Neural crest cell (in vitro differentiated cells): ENCODE results near the gene CXCL3. TPM values are rescaled to one million over a fixed set of nuclear protein-coding genes. Genes with fewer than 3 reads are reported as not detected.

Source experiments
- DNase-seq: peaks from one replicate; pipeline ENCODE4 v3.0.0; 2021; ENCODE audit warnings: low read depth, mixed read lengths, low spot score
- H3K27ac Mint-ChIP-seq: one replicate; pipeline ENCODE4 v1.8.0; 2021; ENCODE audit warnings: mild to moderate bottlenecking, mixed read lengths; ENCODE audit not compliant: unreplicated experiment
- H3K27me3 Mint-ChIP-seq: 2 replicates; pipeline ENCODE4 v1.8.0; 2021; ENCODE audit warnings: low read depth, mild to moderate bottlenecking, mixed read lengths
- H3K36me3 Mint-ChIP-seq: 2 replicates; pipeline ENCODE4 v1.8.0; 2021; ENCODE audit warnings: low read depth, mild to moderate bottlenecking, mixed read lengths
- H3K4me1 Mint-ChIP-seq: 2 replicates; pipeline ENCODE4 v1.8.0; 2021; ENCODE audit warnings: mixed read lengths
- H3K4me3 Mint-ChIP-seq: one replicate; pipeline ENCODE4 v1.8.0; 2021; ENCODE audit warnings: mild to moderate bottlenecking, mixed read lengths
- H3K9me3 Mint-ChIP-seq: 2 replicates; pipeline ENCODE4 v1.8.0; 2021; ENCODE audit warnings: mixed read lengths
- total RNA-seq: library from RNA; stranded (reverse); gene quantifications from 2 replicates; pipeline ENCODE4 v1.2.1, GENCODE V29; 2021
- TF ChIP-seq, protein P1 (sequence below): fragments of 200-600 bp; sonication (generic); conservative IDR thresholded peaks from 2 replicates; pipeline ENCODE4 v1.5.0; 2021; ENCODE audit warnings: antibody characterized with exemption, mild to moderate bottlenecking

CXCL3 gene
- total RNA-seq, 1 donor from 2014 or later, result 0.63 TPM

DNA sequence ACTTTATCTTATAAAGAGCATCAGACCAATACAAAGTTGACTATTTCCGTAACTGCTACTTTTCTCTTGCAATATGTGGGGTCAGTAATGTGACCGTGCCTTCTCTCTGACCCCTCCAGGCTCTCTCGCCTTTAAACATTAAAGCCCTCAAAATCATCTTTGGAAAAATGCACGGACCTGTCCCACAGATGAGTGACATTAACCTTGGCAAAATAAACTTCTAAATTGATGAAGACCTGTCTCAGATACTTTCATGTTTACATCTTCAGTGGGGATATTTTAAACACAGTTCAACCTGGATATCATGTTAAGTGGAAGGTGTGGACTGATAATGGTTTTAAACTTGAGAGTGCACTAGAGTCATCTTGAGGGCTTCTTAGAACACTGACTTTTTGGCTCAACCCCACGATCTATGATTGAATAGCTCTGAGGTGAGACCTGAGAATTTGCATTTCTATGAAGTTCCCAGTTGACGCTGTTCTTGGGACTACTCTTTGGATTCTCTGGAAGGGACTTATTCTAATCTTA lies 26.7 kb upstream of the CXCL3 start:
- no peak overlapping the region for H3K4me3 Mint-ChIP-seq
- H3K27me3 Mint-ChIP-seq, result no peaks in the 10 kb centered on the region
- H3K36me3 Mint-ChIP-seq, result no peaks in the 10 kb centered on the region
- H3K4me1 Mint-ChIP-seq, result no peaks in the 10 kb centered on the region
- no peak for DNase-seq
- no peak overlapping the region for H3K27ac Mint-ChIP-seq
- H3K9me3 Mint-ChIP-seq, result peaks cover 2% of the 10 kb centered on the region
- TF ChIP-seq, protein P1, sequence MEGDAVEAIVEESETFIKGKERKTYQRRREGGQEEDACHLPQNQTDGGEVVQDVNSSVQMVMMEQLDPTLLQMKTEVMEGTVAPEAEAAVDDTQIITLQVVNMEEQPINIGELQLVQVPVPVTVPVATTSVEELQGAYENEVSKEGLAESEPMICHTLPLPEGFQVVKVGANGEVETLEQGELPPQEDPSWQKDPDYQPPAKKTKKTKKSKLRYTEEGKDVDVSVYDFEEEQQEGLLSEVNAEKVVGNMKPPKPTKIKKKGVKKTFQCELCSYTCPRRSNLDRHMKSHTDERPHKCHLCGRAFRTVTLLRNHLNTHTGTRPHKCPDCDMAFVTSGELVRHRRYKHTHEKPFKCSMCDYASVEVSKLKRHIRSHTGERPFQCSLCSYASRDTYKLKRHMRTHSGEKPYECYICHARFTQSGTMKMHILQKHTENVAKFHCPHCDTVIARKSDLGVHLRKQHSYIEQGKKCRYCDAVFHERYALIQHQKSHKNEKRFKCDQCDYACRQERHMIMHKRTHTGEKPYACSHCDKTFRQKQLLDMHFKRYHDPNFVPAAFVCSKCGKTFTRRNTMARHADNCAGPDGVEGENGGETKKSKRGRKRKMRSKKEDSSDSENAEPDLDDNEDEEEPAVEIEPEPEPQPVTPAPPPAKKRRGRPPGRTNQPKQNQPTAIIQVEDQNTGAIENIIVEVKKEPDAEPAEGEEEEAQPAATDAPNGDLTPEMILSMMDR, result no peak

DNA sequence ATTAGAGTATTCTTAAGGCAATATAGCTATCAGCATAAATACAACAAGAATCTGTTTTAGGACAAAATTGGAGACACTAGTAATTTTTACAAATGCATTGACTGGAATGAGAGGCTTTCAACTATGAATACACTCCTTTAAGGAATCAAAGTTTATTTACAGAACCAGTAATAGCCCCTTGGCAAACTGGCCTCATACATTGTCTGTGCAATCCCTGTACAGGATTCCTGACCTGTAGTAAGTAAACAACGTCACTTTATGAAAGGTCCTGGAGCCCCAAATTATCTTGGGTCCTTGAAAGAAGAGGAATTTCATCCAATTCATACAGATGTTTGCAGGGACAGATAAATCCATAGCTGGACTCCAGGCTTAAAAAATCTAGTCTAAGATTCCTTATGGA lies 25.4 kb upstream of the CXCL3 start:
- Mint-ChIP-seq H3K4me1 (no peaks in the 10 kb centered on the region), H3K36me3 (no peaks in the 10 kb centered on the region), H3K4me3 (no peak overlapping the region), H3K9me3 (peaks cover 2% of the 10 kb centered on the region), H3K27ac (no peak overlapping the region), H3K27me3 (no peaks in the 10 kb centered on the region)
- TF ChIP-seq, protein P1, result no peak
- DNase-seq, result no peak

DNA sequence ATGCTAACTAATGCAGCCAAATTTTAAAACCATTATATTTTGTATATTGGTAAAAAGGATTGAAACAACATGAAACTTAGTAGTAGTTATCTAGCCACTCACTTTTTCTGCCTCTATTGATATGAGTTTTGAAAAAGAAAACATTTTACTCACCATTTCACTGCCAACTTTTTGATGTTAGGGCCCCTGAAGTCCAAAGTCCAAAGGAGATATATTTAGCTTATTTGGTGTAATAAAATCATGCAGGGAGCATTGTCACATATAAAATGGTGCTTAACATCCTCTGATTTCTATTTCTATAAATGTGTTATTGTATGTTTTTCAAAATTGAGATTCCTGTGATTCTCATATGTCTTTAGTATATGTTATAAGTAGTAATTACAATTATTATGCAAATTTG lies 24.5 kb upstream of the CXCL3 start:
- H3K27me3 Mint-ChIP-seq, result no peaks in the 10 kb centered on the region
- no peak for DNase-seq
- H3K36me3 Mint-ChIP-seq, result no peaks in the 10 kb centered on the region
- TF ChIP-seq, protein P1, result no peak
- peaks cover 2% of the 10 kb centered on the region for H3K9me3 Mint-ChIP-seq
- no peak overlapping the region for H3K4me3 Mint-ChIP-seq
- H3K4me1 Mint-ChIP-seq, result no peaks in the 10 kb centered on the region
- no peak overlapping the region for H3K27ac Mint-ChIP-seq

DNA sequence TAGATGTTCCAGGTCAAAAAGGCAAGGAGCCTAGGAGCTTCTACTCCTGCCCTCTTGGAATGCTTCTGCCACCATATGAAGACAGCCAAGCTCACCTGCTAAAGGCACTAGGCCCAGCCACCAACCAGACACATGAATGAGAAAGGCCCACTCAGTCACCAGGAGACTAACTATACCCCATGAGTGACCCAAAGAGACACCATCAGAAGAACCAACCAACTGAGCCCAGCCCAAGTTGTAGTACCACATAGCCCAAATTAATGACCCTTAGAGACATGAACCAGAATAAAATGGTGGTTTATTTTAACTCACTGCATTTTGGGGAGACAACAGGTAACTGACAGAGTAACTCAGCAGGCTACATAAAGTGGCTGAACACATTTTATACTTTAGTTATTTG lies 22.9 kb upstream of the CXCL3 start:
- DNase-seq, result no peak
- Mint-ChIP-seq H3K36me3 (no peaks in the 10 kb centered on the region), H3K9me3 (no peaks in the 10 kb centered on the region), H3K4me1 (no peaks in the 10 kb centered on the region), H3K27me3 (no peaks in the 10 kb centered on the region), H3K4me3 (no peak overlapping the region), H3K27ac (no peak overlapping the region)
- TF ChIP-seq, protein P1, result no peak

DNA sequence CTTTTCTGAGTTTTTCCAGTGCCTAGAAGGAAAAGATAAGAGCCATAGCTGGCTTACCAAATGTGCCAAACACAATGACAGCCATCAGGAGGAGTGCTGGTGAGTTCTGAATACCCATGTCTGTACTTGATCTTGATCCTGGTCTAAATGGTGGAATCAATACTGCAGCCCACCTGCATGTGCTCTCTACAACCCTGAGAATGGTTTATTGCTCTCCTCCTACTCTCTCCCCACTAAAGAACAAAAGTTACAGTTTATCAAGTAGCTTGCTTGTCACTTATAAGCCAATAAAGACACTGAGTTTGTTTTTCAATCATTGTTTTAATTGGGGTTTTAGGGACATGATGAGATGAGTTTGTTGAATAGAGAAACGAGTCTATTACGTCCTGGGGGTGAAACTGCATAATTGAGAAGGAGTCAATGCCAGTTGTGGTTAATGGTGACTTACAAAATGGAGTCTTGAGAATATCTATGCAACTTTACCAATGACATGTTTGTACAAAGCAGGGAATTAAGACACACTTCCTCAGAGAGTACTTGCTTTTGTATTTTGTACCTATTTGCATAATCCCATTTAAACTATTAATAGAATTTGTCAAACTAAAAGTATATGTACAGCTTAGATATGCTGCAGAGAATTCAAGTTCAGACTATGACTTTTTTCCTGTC lies 20.8 kb upstream of the CXCL3 start:
- Mint-ChIP-seq H3K4me3 (no peak overlapping the region), H3K27me3 (no peaks in the 10 kb centered on the region), H3K27ac (no peak overlapping the region), H3K36me3 (no peaks in the 10 kb centered on the region), H3K9me3 (no peaks in the 10 kb centered on the region), H3K4me1 (no peaks in the 10 kb centered on the region)
- DNase-seq, result no peak
- TF ChIP-seq, protein P1, result no peak
